ENCODE measurements around the gene LRP1.

DNA sequence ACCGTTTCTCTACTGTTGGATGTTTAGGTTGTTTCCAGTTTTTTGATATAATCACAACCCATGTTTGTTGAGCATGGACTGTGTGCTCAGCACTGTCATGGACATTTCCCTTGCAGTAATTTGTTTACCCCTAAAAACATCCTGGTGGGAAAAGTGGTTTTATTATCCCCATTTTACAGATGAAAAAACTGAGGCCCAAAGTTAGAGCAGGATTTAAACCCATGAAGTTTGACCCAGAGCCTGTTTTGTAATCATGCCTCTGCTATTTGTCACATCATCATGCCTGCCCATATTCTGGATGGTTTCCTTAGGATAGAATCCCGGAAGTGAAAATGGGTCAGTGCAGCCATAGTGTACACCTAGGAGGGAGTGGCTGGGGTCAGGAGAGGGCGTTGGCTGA, 36.2 kb downstream of the LRP1 start:
- TF ChIP-seq ESRRG (CRISPR knock-in tag; IDR thresholded peaks at IDR 0.05) (no peak), TSHZ2 (CRISPR knock-in tag; IDR thresholded peaks at IDR 0.05) (no peak), SNAI2 (CRISPR knock-in tag; IDR thresholded peaks at IDR 0.05) (no peak), RARB (CRISPR knock-in tag; IDR thresholded peaks at IDR 0.05) (no peak), CREB5 (CRISPR knock-in tag; IDR thresholded peaks at IDR 0.05; ENCODE audit: low read depth) (no peak)
- TF ChIP-seq, protein P1, sequence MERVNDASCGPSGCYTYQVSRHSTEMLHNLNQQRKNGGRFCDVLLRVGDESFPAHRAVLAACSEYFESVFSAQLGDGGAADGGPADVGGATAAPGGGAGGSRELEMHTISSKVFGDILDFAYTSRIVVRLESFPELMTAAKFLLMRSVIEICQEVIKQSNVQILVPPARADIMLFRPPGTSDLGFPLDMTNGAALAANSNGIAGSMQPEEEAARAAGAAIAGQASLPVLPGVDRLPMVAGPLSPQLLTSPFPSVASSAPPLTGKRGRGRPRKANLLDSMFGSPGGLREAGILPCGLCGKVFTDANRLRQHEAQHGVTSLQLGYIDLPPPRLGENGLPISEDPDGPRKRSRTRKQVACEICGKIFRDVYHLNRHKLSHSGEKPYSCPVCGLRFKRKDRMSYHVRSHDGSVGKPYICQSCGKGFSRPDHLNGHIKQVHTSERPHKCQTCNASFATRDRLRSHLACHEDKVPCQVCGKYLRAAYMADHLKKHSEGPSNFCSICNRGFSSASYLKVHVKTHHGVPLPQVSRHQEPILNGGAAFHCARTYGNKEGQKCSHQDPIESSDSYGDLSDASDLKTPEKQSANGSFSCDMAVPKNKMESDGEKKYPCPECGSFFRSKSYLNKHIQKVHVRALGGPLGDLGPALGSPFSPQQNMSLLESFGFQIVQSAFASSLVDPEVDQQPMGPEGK (CRISPR knock-in tag; IDR thresholded peaks at IDR 0.05; ENCODE audit: borderline replicate concordance): no peak
- TF ChIP-seq, protein P2, sequence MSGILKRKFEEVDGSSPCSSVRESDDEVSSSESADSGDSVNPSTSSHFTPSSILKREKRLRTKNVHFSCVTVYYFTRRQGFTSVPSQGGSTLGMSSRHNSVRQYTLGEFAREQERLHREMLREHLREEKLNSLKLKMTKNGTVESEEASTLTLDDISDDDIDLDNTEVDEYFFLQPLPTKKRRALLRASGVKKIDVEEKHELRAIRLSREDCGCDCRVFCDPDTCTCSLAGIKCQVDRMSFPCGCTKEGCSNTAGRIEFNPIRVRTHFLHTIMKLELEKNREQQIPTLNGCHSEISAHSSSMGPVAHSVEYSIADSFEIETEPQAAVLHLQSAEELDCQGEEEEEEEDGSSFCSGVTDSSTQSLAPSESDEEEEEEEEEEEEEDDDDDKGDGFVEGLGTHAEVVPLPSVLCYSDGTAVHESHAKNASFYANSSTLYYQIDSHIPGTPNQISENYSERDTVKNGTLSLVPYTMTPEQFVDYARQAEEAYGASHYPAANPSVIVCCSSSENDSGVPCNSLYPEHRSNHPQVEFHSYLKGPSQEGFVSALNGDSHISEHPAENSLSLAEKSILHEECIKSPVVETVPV (CRISPR knock-in tag; IDR thresholded peaks at IDR 0.05): no peak
